HFFc6 (cell line): ENCODE measurements around the gene PRXL2C. TPM values are rescaled to one million over a fixed set of nuclear protein-coding genes. Genes with fewer than 3 reads are reported as not detected.
A peak's percentile ranks its signal among the peaks of the same experiment; 100 is the strongest.
"Not testable (repeated sequence)": the region's sequence is repeated elsewhere in the genome, so short reads cannot be mapped to it uniquely, and the experiment has no call there.

Experiments used
- DNase-seq: peaks from one replicate; pipeline ENCODE4 v3.0.0-alpha.2; 2018
- H3K27ac Mint-ChIP-seq: 2 replicates; pipeline ENCODE4 v1.8.0; 2020; ENCODE audit warnings: mild to moderate bottlenecking, mixed read lengths
- H3K27me3 Mint-ChIP-seq: 2 replicates; pipeline ENCODE4 v1.8.0; 2021; ENCODE audit warnings: mild to moderate bottlenecking, moderate library complexity, mixed read lengths; ENCODE audit not compliant: insufficient read depth
- H3K36me3 Mint-ChIP-seq: 2 replicates; pipeline ENCODE4 v1.8.0; 2021; ENCODE audit warnings: low read depth, mixed read lengths
- H3K4me1 Mint-ChIP-seq: 2 replicates; pipeline ENCODE4 v1.8.0; 2020; ENCODE audit warnings: low read depth, mixed read lengths
- H3K4me3 Mint-ChIP-seq: 2 replicates; pipeline ENCODE4 v1.8.0; 2020; ENCODE audit warnings: mild to moderate bottlenecking, moderate library complexity, mixed read lengths
- H3K9me3 Mint-ChIP-seq: 2 replicates; pipeline ENCODE4 v1.8.0; 2020; ENCODE audit warnings: mild to moderate bottlenecking, mixed read lengths
- total RNA-seq, 6 experiments: library from RNA; stranded (reverse); fragmentation: NEBNext Ultra II Directional; extraction: Animal tissue kit (Norgen Biotek cat#: 25700); gene quantifications; 2 replicates in 1 of 6; 3 replicates in 5 of 6; pipeline ENCODE4 v1.2.3, GENCODE V29; 2021
- TF ChIP-seq, protein P1 (sequence below): fragments of 200-600 bp; sonication (generic); IDR thresholded peaks from 2 replicates; pipeline ENCODE4 v1.5.0; 2021; ENCODE audit warnings: antibody characterized with exemption, mild to moderate bottlenecking

The PRXL2C gene
- total RNA-seq, 6 experiments from 2014 or later: 16.3 to 19.7 (median 17.8) TPM

DNA sequence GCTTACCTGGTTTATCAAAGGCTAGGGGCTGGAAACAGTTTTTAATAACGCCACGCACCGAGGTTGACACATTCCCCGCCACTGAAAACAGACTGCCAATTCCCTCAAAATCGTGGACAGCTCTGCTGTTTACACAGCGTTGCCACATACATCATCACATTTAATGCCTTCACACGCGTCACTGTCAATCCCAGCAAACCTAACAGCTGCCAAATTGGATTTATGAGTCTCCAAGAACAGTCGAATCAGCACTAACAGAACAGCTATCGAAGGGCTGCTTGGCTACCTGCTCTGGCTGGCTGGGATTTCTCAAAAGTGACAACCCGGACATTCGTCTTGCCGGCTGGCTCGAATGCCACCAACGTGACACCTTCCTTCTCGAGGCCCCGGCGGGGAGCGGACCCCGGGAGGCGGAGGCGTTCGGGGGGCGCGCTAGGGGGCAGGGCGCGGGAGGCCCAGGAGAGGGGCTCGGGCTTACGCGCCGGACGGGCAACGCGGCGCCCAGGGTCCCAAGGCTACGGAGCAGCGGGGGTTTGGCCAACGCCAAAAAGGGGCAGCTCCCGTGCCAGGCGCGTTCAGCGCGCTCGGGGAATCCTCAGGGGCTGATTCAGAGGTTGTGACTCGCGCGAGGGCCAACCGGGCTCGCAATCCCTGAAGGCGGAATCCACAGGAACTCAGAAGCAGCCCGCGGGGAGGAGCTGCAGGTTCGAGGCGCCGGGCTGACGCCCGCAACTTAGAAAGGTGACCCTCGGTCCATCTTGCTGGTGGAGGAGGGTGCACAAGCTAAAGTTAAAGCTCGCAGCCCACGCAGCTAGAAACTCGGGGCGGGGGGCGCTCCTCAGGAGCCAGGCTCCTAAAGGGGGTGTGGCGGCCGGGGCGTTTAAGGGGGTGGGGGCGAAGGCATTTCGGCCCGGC lies 36.7 kb downstream of the PRXL2C start:
- Mint-ChIP-seq H3K27ac (peak overlapping the region; percentile 58), H3K4me1 (peaks cover 60% of the 10 kb centered on the region)
- DNase-seq: peak; percentile 46

DNA sequence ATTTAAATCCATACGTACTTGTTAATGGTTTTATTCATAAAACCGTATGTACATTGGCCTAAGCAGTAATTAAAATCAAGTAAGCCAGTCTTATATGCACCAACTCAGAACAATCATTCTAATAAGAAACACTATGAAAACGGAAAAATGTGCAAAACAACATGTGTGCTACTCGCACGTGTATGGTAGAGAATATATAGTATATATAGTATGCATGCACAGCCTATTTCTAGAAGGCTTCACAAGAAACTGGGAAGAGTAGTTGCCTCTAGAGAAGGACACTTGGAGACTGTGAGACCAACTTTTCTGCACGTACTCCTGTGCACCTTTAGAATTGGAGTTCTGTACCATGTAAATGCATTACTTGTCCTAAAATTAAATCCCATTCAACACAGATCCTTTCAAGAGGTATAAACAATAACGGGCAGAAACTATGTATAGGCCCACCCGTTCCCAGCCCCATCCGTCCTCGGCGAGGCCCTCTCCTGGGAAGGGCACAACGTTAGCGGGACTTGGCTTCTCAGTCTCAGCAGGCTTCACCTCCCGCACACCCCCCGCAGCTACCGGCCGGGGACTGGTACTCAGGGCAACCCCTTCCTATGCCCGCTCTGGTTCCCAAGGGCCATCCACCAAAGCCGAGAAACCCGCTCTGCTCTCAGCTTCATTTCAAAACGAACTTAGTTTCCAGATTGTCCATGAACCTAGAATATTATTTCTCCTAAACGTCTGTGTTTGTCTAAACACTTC lies 37.5 kb downstream of the PRXL2C start:
- peak overlapping the region; percentile 58; the same call in 1 of the 2 replicates for H3K27ac Mint-ChIP-seq
- H3K36me3 Mint-ChIP-seq: no peaks in the 10 kb centered on the region
- DNase-seq: no peak
- peak overlapping the region; percentile 86 for H3K4me3 Mint-ChIP-seq
- TF ChIP-seq, protein P1, sequence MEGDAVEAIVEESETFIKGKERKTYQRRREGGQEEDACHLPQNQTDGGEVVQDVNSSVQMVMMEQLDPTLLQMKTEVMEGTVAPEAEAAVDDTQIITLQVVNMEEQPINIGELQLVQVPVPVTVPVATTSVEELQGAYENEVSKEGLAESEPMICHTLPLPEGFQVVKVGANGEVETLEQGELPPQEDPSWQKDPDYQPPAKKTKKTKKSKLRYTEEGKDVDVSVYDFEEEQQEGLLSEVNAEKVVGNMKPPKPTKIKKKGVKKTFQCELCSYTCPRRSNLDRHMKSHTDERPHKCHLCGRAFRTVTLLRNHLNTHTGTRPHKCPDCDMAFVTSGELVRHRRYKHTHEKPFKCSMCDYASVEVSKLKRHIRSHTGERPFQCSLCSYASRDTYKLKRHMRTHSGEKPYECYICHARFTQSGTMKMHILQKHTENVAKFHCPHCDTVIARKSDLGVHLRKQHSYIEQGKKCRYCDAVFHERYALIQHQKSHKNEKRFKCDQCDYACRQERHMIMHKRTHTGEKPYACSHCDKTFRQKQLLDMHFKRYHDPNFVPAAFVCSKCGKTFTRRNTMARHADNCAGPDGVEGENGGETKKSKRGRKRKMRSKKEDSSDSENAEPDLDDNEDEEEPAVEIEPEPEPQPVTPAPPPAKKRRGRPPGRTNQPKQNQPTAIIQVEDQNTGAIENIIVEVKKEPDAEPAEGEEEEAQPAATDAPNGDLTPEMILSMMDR: no peak
- H3K27me3 Mint-ChIP-seq: no peaks in the 10 kb centered on the region; the same call in 1 of the 2 replicates
- H3K9me3 Mint-ChIP-seq: no peaks in the 10 kb centered on the region
- H3K4me1 Mint-ChIP-seq: peaks cover 68% of the 10 kb centered on the region

More for the DNA sequence above, 36.7 kb downstream of the PRXL2C start:
- peak overlapping the region; percentile 86 for H3K4me3 Mint-ChIP-seq
- H3K9me3 Mint-ChIP-seq: no peaks in the 10 kb centered on the region
- H3K36me3 Mint-ChIP-seq: no peaks in the 10 kb centered on the region
- TF ChIP-seq, protein P1: no peak
- H3K27me3 Mint-ChIP-seq: no peaks in the 10 kb centered on the region; the same call in 1 of the 2 replicates

DNA sequence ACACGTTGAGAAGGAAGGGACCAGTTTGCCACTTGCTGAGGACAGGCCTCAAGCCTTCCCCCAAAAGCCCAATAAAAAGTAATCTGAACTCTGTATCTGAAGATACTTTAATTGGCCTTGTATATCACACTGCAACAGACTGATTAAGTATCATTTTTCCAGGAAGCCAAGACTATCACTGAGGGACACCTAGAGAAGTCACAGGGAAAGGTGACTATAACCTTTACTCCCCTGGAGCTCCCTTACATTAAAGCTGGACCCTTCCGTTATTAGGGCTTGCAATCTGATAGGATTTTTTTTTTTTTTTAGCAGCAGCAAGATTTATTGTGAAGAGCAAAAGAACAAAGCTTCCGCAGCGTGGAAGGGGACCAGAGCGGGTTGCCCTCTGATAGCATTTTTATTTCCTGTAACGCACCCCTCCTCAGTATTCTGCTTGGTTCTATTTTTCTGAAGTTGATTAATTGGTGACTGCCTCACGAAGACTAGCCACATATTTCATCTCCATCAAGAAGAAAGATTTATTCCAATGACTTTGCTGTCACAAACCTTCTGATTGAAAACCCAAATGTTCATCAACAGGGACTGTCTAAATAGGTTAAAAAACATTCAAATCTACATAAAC lies 38.2 kb downstream of the PRXL2C start:
- H3K4me1 Mint-ChIP-seq: peaks cover 74% of the 10 kb centered on the region
- H3K27ac Mint-ChIP-seq: no peak overlapping the region
- H3K27me3 Mint-ChIP-seq: no peaks in the 10 kb centered on the region; the same call in 1 of the 2 replicates
- no peaks in the 10 kb centered on the region for H3K9me3 Mint-ChIP-seq
- no peak for DNase-seq
- TF ChIP-seq, protein P1: no peak
- H3K4me3 Mint-ChIP-seq: no peak overlapping the region; the same call in 1 of the 2 replicates
- no peaks in the 10 kb centered on the region for H3K36me3 Mint-ChIP-seq

DNA sequence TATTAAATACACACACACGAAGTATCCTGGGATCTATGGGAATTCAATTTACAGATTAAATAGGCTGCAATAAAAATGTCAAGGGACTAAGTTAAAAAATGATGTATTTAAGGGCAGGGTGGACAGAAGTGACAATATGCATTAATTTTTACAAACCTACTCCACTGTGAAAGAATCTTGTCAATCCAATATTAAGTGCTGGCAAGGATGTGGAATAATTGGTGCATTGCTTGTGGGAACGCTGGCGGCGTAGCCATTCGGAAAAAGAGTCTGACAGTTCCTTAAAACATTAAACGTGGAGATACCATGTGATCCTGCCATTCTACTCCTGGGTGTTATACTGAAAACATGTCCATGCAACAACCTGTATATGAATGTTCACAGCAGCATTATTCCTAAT lies 39.7 kb downstream of the PRXL2C start:
- no peaks in the 10 kb centered on the region; the same call in 1 of the 2 replicates for H3K27me3 Mint-ChIP-seq
- TF ChIP-seq, protein P1: no peak
- H3K4me3 Mint-ChIP-seq: no peak overlapping the region

DNA sequence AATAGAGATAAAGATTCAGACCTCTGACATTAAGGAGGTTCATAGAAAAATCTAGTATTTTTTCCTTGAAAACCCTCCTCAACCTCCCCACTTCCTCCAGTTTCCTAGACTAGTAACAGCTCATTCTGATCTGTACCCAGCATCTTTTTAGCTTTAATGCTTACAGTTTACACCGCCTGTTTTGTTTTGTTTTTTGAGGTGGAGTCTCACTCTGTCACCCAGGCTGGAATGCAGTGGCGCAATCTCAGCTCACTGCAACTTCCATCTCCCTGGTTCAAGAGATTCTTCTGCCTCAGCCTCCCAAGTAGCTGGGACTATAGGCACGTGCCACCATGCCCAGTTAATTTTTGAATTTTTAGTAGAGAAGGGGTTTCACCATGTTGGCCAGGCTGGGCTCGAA lies 40.5 kb downstream of the PRXL2C start:
- Mint-ChIP-seq H3K4me3 (peak overlapping the region; percentile 35), H3K27ac (peak overlapping the region; percentile 79), H3K4me1 (peaks cover 70% of the 10 kb centered on the region)
- not testable (repeated sequence) for H3K36me3 Mint-ChIP-seq, H3K27me3 Mint-ChIP-seq, H3K9me3 Mint-ChIP-seq
- peak; percentile 51 for DNase-seq

More for the DNA sequence above, 39.7 kb downstream of the PRXL2C start:
- Mint-ChIP-seq H3K27ac (no peak overlapping the region), H3K36me3 (no peaks in the 10 kb centered on the region), H3K9me3 (no peaks in the 10 kb centered on the region), H3K4me1 (peaks cover 77% of the 10 kb centered on the region)
- no peak for DNase-seq
